Epithelial cell of prostate (primary cell): ENCODE results near the gene MYBPC2.

Experiments
- DNase-seq: peaks from one replicate; pipeline ENCODE4 v3.0.0-alpha.2; 2011; ENCODE audit warnings: low read depth, low spot score
- H3K27ac ChIP-seq: fragments of 450-650 bp; 2 replicates; pipeline ENCODE4 v1.5.1; 2017; ENCODE audit warnings: mild to moderate bottlenecking

The MYBPC2 gene

DNA sequence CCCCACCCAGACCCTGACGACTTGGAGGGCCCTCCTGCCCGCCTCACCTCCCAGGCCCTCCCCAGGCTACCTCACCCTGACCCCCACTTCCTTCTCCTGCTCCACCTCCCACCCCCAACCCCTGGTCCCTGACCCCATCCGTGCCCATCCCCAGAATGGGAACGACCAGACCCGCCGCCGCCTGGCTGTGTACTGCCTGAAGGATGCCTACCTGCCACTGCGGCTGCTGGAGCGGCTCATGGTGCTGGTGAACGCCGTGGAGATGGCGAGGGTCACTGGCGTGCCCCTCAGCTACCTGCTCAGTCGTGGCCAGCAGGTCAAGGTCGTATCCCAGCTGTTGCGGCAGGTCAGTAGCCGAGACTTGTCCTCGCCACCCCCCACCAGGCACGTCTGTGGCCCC is 25.9 kb upstream of the MYBPC2 start:
- H3K27ac ChIP-seq, result no peak overlapping the region
- DNase-seq, result no peak

DNA sequence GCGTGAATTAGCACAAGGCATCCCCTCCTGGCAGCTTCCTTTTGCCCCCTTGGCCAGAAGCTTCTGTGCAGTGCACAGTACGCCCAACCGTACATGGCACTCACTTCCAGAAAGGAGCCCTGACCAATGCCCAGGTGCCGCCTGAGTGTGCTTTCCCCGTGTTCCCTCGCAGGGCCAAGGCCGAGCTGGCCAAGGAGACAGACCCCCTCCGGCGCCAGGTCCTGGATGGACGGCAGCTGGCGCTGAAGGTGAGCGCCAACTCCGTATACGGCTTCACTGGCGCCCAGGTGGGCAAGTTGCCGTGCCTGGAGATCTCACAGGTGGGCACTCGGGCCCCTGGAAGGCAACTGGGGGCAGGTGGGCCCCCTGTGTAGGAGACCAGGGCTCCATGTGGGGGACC is 23.3 kb upstream of the MYBPC2 start:
- DNase-seq, result no peak
- H3K27ac ChIP-seq, result no peak overlapping the region

DNA sequence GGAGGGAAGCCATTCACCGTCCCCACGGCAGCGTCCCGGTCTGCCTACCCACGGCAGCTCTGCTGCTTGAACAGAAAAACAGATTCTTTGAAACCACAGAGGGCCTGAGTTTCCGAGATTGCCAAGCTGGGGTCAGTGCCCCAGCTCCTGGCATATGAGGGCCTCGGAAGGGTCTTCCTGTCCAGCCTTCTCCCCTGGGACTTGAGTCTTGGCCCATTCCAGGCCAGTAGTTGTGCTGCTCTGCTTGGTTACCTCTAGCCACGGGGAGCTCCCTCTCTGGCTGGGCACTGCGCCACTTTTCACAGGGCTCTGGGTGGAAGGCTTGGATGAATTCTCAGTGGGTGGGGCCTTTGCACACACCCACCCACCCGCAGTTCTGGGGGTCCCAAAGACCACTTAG is 22.6 kb upstream of the MYBPC2 start:
- no peak overlapping the region for H3K27ac ChIP-seq
- no peak for DNase-seq

DNA sequence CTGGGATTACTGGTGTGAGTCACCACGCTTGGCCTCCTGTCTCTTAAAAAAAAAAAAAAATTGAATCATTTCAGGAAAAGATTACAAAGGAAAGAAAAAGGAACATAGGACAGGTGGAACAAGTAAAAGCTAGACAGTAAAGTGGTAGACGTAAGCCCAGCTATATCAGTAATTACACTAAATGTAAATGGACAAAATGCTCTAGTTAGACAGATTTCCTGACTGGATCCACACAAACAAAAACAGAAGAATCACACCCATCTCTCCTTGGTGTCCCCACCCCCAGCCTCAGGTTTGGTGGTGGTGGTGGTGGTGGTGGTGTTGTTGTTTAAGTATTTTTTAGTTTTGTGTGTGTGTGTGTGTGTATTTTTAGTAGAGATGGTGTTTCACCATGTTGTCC is 20.3 kb upstream of the MYBPC2 start:
- no peak for DNase-seq
- H3K27ac ChIP-seq, result no peak overlapping the region

DNA sequence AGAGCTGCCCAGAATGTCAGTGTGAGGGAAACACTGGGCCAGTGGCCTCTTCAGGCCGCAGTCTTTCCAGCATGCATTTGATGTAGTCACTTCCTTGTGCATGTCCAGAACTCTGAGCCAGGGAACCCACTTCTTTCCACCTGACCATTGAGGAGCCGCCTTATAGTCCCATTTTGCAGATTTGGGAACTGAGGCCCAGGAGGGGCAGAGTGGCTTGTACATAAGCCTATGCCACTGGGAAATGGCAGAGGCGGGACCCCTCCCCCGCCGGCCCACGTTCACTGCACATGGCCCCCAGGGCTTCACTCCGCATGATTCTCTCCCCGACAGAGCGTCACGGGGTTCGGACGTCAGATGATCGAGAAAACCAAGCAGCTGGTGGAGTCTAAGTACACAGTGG is 19.6 kb upstream of the MYBPC2 start:
- DNase-seq, result no peak
- H3K27ac ChIP-seq, result no peak overlapping the region

DNA sequence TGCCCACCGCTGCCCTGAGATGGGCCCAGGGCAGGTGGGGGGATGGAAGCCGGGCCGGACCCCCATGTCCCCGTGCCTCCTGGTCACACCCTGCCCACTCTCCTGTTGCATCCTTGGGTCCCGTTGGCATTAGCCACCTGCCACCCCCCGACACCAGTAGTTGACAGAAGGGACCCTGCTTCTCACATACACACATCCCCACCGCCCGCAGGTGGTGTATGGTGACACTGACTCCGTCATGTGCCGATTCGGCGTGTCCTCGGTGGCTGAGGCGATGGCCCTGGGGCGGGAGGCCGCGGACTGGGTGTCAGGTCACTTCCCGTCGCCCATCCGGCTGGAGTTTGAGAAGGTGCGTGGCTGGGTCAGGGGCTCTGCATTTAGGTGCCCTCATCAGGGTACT is 19.2 kb upstream of the MYBPC2 start:
- no peak overlapping the region for H3K27ac ChIP-seq
- no peak for DNase-seq

DNA sequence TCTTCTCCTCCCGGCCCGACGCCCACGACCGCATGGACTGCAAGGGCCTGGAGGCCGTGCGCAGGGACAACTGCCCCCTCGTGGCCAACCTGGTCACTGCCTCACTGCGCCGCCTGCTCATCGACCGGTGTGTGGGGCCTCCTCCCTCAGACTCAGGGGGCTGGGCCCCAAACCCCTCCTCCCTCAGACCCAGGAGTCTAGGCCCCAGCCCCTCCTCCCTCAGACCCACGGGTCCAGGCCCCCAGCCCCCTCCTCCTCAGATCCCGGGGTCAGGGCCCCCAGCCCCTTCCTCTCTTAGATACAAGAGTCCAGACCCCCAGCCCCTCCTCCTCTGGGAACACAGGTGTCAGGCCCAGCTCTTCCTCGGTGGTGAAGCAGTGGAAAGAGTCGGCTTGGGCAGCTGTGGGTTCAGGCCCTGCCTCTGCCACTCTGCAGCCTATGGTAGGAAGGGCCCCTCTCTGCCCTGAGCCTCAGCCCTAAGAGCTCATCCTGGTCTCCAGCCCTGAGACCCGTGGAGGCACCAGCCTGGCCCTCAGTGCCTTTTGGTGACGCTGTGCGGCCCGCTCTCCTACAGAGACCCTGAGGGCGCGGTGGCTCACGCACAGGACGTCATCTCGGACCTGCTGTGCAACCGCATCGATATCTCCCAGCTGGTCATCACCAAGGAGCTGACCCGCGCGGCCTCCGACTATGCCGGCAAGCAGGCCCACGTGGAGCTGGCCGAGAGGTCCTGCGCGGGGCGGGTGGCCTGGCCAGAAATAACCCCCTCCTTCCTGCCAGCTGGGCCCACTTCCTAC is 17.6 kb upstream of the MYBPC2 start:
- no peak for DNase-seq
- H3K27ac ChIP-seq, result no peak overlapping the region

DNA sequence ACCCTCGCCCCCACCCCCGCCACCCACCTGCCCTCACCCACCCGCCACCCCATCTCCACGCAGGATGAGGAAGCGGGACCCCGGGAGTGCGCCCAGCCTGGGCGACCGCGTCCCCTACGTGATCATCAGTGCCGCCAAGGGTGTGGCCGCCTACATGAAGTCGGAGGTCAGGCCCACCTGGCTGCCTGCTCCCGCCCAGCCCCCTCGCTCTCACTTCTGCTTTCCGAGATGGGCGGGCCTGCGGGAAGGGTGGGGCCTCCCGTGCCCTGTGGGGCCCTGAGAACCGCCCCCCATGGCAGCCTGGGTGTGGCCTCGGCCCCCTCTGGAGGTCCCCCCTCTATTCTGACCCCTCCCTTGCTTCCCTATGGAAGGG is 17.0 kb upstream of the MYBPC2 start:
- no peak overlapping the region for H3K27ac ChIP-seq
- DNase-seq, result no peak

DNA sequence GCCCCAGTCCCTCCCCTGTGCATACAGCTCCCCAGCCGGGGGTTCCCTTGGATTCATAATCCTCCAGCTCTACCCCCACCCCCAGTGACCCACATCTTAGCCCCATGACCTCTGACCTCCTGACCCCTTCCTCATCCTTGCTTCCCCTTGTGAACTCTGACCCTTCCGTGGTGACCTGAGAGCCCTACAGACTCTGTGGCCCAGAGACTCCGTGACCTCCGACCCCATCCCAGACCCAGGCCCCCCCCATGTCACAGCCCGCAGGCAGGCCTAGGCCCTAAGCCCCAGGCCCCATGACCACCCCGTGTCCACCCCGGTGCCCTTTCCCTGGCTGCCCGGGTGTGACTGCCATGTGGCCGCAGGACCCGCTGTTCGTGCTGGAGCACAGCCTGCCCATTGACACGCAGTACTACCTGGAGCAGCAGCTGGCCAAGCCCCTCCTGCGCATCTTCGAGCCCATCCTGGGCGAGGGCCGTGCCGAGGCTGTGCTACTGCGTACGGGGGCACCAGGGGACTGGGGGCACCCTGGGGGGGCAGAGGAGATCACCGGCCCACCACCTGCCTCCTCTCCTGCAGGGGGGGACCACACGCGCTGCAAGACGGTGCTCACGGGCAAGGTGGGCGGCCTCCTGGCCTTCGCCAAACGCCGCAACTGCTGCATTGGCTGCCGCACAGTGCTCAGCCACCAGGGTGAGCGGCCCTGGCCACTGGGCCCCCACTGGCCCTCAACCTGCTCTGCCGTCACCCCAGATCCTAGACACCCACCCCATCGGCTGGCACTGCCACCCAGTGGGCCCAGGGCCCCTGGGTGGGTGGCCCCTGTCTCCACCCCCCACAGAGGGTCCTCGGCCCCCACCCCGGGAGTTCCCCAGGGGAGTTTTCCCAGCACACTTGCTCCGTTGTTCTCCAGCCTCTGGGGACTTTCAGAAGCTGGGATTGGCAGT is 16.4 kb upstream of the MYBPC2 start:
- no peak overlapping the region for H3K27ac ChIP-seq
- no peak for DNase-seq

DNA sequence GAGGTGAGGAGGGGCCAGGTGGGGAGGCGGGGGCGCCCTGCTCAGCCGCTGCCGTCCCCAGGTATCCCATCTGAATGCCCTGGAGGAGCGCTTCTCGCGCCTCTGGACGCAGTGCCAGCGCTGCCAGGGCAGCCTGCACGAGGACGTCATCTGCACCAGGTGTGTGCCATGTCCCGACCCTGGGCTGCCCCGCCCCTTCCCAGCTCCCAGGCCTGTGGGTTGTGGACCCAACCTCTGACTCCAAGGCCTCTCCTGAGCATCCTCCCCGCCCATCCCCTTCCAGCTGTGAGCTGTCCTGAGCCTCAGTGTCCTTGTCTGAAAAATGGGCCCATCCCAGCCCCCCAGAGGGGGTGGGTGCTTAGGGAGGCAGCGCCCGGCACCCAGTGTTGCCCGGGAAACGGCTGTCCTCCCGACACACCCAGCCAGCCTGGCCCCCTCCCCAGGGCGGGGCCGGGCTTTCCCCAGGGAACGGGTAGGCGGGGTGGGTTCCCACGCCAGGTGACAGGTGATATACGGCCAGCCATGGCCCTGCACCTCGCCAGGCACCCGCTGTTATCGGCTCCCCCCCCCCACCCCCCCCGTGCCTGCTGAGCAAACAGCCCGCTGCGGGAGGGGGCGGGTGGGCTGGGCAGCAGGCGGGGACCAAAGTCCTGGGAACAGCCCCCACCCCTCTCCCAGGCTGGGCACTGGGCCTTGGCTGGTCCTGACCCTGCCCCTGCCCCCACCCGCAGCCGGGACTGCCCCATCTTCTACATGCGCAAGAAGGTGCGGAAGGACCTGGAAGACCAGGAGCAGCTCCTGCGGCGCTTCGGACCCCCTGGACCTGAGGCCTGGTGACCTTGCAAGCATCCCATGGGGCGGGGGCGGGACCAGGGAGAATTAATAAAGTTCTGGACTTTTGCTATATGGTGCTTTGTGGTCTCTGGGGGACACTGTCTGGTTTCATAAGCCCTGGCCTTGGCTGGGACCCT is 15.3 kb upstream of the MYBPC2 start:
- no peak for DNase-seq
- no peak overlapping the region for H3K27ac ChIP-seq

DNA sequence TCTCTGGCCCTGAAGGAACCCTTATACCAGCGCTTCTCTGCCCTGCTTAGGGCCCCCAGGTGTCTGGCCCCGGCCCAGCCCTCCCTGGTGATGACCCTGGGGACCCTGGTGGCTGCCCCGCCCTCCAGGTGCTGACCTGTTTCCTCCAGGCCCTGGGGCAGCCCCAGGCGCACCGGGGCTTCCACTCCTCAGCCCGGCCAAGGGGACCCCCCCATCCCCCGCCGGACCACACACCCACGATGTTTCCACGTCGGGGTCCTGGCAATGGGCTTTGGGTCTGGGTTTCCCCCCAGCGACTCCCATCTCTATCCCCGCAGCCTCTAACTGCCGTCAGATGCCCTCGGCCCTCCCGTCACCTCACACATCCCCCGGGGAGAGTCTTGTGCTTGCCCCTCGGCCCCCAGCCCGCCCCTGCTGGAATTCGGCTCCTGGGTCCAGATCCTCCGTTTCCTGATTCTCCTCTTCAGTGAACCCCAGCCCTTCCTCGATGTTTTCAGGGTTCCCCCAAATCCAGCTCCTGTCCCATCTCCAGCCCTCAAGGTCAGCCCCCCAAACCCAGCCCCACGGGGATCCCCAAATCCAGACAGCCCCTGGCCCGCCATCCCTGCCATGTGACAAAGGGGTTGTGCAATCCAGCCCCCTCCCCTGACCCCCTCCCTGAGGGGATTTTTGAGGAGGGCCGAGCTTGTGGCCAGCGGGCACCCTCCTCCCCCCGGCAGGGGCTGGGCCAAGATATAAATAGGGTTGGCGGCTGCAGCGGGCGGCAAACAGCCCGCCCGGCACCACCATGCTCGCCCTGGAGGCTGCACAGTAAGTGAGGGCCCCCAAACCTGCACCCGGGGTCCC is 14.3 kb upstream of the MYBPC2 start, which contains the start of gene SPIB:
Gene SPIB (plus strand): TSS at position 763 of the 846 bp plus-strand sequence. CDS start 25 bp downstream, at position 788.
- DNase-seq, result no peak
- H3K27ac ChIP-seq, result no peak within 1 kb of the TSS

DNA sequence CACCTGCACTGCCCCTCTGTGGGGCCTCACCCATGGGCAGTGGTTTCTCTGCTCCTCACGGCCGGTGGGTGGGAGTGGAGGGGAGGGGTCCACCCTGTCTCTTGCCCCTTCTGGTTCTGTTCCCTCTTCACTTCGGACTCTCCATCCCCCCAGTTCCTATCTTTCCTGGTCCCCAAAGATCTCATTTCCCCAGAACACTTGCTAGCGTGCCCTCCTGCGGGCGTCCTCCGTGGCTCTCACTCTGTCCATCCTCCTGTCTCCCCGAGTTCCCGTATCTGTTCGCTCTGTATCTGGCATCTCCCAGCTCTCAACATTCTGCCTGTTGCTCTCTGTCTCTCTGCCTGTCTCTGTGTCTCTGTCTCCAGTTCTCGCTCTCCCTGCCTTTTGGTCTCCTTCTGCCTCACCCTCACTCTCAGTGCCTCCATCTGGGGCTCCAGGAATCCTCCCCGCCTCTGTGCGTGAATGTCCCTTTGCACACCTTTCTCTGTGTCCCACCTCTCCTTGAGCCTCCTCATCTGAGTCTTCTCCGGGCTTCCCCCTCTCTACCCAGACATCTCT is 13.6 kb upstream of the MYBPC2 start:
- no peak overlapping the region for H3K27ac ChIP-seq
- DNase-seq, result no peak

DNA sequence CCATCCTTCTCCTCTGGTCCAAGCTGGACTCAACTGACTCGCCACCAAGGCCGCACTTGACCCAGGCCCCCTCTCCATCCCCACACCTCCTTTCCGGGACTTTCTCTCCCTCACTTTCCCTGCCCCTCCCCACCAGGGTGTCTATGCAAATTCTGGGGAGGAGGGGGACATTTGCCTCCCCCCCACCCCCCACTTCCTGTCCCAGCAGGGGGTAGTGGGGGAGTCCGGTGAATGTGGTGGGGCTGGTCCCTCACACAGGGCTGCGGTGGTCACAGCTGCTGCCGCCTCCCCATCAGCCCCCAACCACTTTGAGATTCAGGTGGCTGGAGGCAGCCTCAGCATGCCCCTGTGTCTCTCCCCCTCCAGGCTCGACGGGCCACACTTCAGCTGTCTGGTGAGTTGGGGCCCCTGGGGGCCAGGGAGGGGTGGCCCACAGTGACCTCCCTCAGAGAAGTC is 13.1 kb upstream of the MYBPC2 start:
- H3K27ac ChIP-seq, result no peak overlapping the region
- DNase-seq, result no peak

DNA sequence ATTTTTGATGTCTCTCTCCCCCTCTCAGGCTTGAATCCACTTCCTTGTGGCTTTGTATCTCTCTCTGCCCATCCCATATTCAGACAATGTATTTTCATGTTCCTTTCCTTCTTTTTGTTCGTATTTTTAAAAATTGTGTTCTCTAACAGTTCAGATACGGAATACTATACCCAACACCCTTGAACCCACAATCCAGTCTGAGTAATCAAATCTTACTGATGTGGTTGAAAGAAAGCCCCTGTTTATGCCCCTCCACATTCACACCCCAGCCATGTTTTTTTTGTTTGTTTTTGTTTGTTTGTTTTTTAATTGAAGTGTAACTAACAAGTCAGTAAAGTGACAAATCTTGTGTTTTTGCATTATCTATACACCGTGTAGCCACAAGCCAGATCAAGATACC is 12.6 kb upstream of the MYBPC2 start:
- DNase-seq, result no peak
- H3K27ac ChIP-seq, result no peak overlapping the region

DNA sequence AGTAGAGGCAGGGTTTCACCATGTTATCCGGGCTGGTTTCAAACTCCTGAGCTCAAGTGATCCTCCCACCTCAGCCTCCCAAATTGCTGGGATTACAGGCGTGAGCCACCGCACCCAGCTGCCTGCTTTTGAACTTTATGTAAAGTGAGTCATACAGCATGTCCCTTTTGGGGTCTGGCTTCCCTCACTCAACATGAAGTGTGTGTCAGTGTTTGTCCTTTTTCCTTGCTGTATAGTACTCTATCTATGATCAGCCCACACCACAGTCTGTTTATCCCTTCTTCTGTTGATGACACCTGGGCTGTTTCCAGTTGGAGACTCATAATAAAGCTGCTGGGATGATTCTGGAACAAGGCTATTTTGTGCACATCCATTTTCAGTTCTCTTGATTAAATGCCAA is 11.9 kb upstream of the MYBPC2 start:
- DNase-seq, result no peak
- H3K27ac ChIP-seq, result no peak overlapping the region

DNA sequence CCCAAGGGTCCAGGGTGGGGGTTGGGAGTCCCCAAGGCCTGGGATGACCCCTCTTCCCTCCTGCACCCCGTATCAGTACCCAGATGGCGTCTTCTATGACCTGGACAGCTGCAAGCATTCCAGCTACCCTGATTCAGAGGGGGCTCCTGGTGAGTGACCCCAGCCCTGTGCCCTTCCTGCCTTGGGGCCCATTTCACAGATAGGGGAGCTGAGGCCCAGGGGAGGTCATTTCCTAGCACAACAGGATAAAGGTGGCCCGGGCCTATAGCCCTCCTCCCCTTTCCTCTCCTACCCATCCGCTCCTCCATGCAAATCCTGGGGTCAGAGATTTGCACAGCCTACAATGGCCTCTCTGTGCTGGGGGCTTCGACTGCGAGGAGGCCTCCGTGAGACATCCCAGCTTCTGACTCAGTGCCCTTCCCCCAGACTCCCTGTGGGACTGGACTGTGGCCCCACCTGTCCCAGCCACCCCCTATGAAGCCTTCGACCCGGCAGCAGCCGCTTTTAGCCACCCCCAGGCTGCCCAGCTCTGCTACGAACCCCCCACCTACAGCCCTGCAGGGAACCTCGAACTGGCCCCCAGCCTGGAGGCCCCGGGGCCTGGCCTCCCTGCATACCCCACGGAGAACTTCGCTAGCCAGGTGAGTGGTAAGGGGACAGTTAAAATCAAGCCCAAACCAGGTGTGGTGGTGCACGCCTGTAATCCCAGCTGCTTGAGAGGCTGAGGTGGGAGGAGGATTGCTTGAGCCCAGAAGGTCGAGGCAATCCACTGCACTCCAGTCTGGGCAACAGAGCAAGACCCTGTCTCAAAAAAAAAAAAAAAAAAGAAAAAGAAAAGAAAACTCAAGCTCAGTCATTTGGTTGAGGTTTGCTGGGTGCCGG is 10.1 kb upstream of the MYBPC2 start:
- H3K27ac ChIP-seq, result no peak overlapping the region
- DNase-seq, result no peak

DNA sequence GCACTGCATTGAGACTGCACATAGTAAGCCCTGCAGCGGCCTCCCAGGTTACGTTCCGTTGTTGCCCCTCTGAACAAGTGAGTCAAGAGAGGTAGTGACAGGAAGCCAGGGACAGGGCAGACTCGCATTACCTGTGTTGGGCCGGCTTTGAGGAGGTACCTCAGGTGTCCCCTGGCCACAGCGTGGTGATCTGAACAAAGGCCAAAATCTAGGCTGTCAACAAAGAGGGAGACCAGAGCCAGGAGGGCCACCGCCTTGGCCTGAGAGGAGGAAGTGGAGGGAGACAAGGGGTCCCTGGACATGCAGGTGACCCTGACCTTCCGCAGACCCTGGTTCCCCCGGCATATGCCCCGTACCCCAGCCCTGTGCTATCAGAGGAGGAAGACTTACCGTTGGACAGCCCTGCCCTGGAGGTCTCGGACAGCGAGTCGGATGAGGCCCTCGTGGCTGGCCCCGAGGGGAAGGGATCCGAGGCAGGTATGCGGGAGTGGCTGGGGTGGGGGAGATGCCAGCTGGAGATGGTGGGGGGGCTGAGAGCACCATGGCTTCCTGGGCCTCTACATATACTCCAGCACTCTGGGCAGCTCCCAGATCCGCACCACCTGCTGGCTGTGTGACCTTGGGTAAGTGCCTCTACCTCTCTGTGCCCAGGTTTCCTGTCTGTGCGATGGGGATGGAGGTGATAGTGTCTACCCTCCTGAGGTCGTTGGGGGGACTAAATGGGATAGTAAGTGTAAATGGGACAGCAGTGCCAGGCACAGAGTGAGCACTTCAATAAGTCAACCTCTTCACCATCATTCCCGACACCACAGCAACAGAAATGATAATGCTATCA is 9.2 kb upstream of the MYBPC2 start:
- H3K27ac ChIP-seq, result no peak overlapping the region
- no peak for DNase-seq
